HUES6 (cell line): ENCODE measurements around the gene AKAP13.
"Not testable (repeated sequence)": the region's sequence is repeated elsewhere in the genome, so short reads cannot be mapped to it uniquely, and the experiment has no call there.

Experiments
- H3K27ac ChIP-seq: 2 replicates; pipeline ENCODE4 v1.7.0; 2013; ENCODE audit warnings: low read depth, mild to moderate bottlenecking, low read length, inconsistent platforms
- H3K27me3 ChIP-seq: 2 replicates; pipeline ENCODE4 v1.6.1; 2013; ENCODE audit warnings: low read length; ENCODE audit not compliant: control insufficient read depth, insufficient read depth
- H3K36me3 ChIP-seq: 2 replicates; pipeline ENCODE4 v1.6.1; 2013; ENCODE audit warnings: low read length; ENCODE audit not compliant: control insufficient read depth, insufficient read depth
- H3K4me1 ChIP-seq: 2 replicates; pipeline ENCODE4 v1.6.1; 2013; ENCODE audit warnings: low read length; ENCODE audit not compliant: control insufficient read depth, insufficient read depth
- H3K4me3 ChIP-seq: 2 replicates; pipeline ENCODE4 v1.5.1; 2013; ENCODE audit warnings: low read depth, low read length
- H3K9ac ChIP-seq: one replicate; pipeline ENCODE4 v1.6.1; 2013; ENCODE audit warnings: mild to moderate bottlenecking, low read length
- H3K9me3 ChIP-seq: 2 replicates; pipeline ENCODE4 v1.6.1; 2013; ENCODE audit warnings: low read depth, low read length; ENCODE audit not compliant: control insufficient read depth, insufficient read depth

Gene AKAP13

DNA sequence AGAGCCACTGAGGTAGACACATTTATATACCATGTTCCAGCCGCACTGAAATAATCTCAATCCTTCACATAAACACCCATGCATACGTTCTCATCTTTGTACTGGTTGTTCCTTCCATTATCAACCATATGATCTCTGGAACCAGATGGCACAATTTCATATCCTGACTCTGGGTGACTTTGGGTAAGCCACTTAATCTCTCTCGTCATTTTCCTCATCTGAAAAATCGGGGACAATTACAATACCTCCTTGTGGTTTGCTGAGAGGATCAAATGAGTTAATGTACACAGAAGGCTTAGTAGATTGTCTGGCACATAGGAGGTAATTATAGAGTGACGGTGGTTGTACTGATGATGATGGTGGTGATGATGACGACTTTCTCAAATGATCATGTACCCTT, 38.2 kb upstream of the AKAP13 start:
- not testable (repeated sequence) for H3K27me3 ChIP-seq, H3K27ac ChIP-seq, H3K4me3 ChIP-seq

GRCh38 chr15:85343443-85343842, 37.0 kb upstream of the AKAP13 start:
- peaks cover 15% of the 10 kb centered on the region; the same call in 1 of the 2 replicates for H3K4me1 ChIP-seq
- not testable (repeated sequence) for H3K36me3 ChIP-seq, H3K27ac ChIP-seq, H3K9ac ChIP-seq, H3K27me3 ChIP-seq, H3K9me3 ChIP-seq, H3K4me3 ChIP-seq

More for the DNA sequence above, 38.2 kb upstream of the AKAP13 start:
- H3K36me3 ChIP-seq, H3K9me3 ChIP-seq, H3K9ac ChIP-seq: not testable (repeated sequence)
- H3K4me1 ChIP-seq = peaks cover 18% of the 10 kb centered on the region

- H3K4me1 ChIP-seq = peaks cover 15% of the 10 kb centered on the region; the same call in 1 of the 2 replicates
- H3K9ac ChIP-seq = peak overlapping the region; percentile 55
- H3K9me3 ChIP-seq, H3K4me3 ChIP-seq, H3K27ac ChIP-seq, H3K27me3 ChIP-seq, H3K36me3 ChIP-seq: not testable (repeated sequence)
Measured at GRCh38 chr15:85344241-85344640, 36.2 kb upstream of the AKAP13 start.

DNA sequence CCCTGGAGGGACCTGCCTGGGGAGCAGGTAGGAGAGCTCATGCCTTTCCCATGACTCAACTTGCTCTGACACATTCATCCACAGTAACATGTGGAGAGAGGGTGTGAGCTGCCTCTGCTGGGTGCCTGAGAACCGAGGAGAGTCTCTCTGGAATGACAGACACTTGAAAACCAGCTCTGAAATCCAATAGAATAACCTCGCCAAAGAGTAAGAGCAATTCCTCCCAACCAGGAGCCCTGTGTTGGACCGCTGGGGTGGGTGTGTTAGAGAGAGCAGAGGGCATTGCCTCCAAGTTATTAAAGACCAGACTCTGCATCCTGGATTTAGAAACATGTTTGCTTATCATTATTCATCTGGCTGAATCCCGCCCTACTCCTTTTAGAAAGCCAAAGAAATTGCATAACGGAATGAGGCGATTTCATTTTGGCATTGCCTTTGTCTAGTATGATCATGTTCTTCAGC, 35.7 kb upstream of the AKAP13 start:
- H3K9ac ChIP-seq, H3K27me3 ChIP-seq, H3K27ac ChIP-seq, H3K36me3 ChIP-seq, H3K9me3 ChIP-seq, H3K4me3 ChIP-seq: not testable (repeated sequence)
- peaks cover 15% of the 10 kb centered on the region; the same call in 1 of the 2 replicates for H3K4me1 ChIP-seq

- H3K4me1 ChIP-seq = peaks cover 15% of the 10 kb centered on the region; the same call in 1 of the 2 replicates
Measured at GRCh38 chr15:85345196-85345918, 35.0 kb upstream of the AKAP13 start.

GRCh38 chr15:85346462-85347084, 33.8 kb upstream of the AKAP13 start:
- not testable (repeated sequence) for H3K9me3 ChIP-seq, H3K9ac ChIP-seq, H3K4me3 ChIP-seq, H3K27ac ChIP-seq, H3K36me3 ChIP-seq, H3K27me3 ChIP-seq
- H3K4me1 ChIP-seq = peaks cover 15% of the 10 kb centered on the region; the same call in 1 of the 2 replicates

More at GRCh38 chr15:85345196-85345918, 35.0 kb upstream of the AKAP13 start:
- H3K27me3 ChIP-seq, H3K36me3 ChIP-seq, H3K9me3 ChIP-seq, H3K9ac ChIP-seq, H3K27ac ChIP-seq, H3K4me3 ChIP-seq: not testable (repeated sequence)

- Histone ChIP-seq H3K9ac (peak overlapping the region; percentile 29), H3K4me1 (peaks cover 15% of the 10 kb centered on the region; the same call in 1 of the 2 replicates)
- not testable (repeated sequence) for H3K36me3 ChIP-seq, H3K4me3 ChIP-seq, H3K27ac ChIP-seq, H3K9me3 ChIP-seq, H3K27me3 ChIP-seq
Measured at GRCh38 chr15:85347264-85348047, 32.9 kb upstream of the AKAP13 start.

- H3K4me3 ChIP-seq, H3K27ac ChIP-seq, H3K36me3 ChIP-seq, H3K9me3 ChIP-seq, H3K27me3 ChIP-seq: not testable (repeated sequence)
- H3K4me1 ChIP-seq = peaks cover 15% of the 10 kb centered on the region; the same call in 1 of the 2 replicates
- peak overlapping the region; percentile 29 for H3K9ac ChIP-seq
Measured at GRCh38 chr15:85348048-85348766, 32.2 kb upstream of the AKAP13 start.

- H3K4me1 ChIP-seq = peaks cover 15% of the 10 kb centered on the region; the same call in 1 of the 2 replicates
- not testable (repeated sequence) for H3K36me3 ChIP-seq, H3K9me3 ChIP-seq, H3K27me3 ChIP-seq, H3K4me3 ChIP-seq, H3K9ac ChIP-seq, H3K27ac ChIP-seq
Measured at GRCh38 chr15:85349062-85349461, 31.3 kb upstream of the AKAP13 start.

DNA sequence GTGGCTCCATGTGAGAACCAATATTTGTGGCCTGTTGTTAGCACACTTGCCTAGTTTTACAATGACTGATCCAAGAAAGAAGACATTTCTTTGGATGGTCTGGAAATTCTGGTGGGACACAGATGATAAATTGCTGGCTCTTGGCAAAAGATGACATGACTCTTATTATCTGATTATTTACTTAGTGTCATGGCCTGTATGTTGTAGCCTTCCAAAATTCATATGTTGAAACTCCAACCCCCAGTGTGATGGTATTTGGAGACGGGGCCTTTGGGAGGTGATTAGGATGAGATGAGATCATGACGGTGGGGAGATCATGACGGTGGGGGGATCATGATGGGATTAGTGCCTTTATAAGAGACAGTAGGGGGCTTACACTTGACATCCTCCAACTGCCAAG, 30.0 kb upstream of the AKAP13 start:
- no peaks in the 10 kb centered on the region for H3K36me3 ChIP-seq
- no peak overlapping the region for H3K9ac ChIP-seq
- H3K27me3 ChIP-seq = no peaks in the 10 kb centered on the region
- H3K9me3 ChIP-seq = no peaks in the 10 kb centered on the region
- no peak overlapping the region for H3K4me3 ChIP-seq
- peaks cover 11% of the 10 kb centered on the region; the same call in 1 of the 2 replicates for H3K4me1 ChIP-seq
- H3K27ac ChIP-seq = no peak overlapping the region
